Measurements from ENCODE around the gene METTL25.
"Not testable (repeated sequence)": the region's sequence is repeated elsewhere in the genome, so short reads cannot be mapped to it uniquely, and the experiment has no call there.

Gene METTL25, protein sequence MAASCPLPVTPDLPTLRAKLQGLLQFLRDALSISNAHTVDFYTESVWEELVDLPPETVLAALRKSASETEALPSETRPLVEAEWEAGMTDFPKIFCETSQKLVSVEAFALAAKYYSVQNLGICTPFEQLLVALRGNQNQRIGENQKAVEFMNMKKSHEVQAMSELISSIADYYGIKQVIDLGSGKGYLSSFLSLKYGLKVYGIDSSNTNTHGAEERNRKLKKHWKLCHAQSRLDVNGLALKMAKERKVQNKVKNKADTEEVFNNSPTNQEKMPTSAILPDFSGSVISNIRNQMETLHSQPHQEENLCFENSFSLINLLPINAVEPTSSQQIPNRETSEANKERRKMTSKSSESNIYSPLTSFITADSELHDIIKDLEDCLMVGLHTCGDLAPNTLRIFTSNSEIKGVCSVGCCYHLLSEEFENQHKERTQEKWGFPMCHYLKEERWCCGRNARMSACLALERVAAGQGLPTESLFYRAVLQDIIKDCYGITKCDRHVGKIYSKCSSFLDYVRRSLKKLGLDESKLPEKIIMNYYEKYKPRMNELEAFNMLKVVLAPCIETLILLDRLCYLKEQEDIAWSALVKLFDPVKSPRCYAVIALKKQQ

DNA sequence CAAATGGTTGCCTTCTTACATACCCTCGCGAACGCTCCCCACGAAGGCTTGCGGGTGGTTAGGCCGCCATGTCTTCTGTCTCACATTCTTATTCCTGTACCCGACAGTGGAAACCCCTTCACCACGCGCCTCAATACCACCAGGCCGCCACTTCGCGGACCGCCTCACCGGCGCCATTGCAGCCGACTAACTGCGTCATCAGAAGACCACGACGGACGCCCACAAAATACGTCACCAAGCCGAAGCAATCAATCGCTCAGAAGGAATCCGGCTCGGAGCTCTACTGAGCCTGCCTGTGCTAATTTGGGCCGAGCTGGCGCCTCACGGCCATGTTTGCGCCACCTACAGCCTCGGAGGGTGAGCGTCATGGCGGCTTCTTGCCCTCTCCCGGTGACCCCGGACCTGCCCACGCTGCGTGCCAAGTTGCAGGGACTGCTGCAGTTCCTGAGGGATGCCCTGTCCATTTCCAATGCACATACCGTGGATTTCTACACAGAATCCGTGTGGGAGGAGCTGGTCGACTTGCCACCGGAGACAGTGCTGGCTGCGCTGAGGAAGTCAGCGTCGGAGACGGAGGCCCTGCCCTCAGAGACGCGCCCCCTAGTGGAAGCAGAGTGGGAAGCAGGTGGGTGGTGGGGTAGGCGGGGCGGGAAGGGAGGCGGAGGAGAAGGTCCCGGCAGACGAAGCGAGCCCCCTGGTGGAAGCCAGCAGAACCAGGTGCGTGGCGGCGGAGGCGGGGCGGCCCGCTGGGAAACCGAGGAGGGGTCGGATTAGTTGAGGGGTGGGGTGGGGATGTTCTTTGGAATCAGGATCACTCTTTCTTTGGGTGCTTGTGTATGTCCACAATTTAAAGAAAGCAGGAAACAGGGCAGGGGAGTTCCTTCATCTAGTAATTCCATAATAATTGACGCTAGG lies at the start of gene METTL25, which contains the start of gene CCDC59:
Gene METTL25, plus strand, starts transcription at position 330 of the 915 bp plus-strand sequence. Its CDS starts 37 bp downstream, at position 367.
Gene CCDC59, minus strand, starts transcription at position 188 of the 915 bp plus-strand sequence. Its CDS starts 11 bp downstream, at position 177.
- peak; percentile 88 for DNase-seq

DNA sequence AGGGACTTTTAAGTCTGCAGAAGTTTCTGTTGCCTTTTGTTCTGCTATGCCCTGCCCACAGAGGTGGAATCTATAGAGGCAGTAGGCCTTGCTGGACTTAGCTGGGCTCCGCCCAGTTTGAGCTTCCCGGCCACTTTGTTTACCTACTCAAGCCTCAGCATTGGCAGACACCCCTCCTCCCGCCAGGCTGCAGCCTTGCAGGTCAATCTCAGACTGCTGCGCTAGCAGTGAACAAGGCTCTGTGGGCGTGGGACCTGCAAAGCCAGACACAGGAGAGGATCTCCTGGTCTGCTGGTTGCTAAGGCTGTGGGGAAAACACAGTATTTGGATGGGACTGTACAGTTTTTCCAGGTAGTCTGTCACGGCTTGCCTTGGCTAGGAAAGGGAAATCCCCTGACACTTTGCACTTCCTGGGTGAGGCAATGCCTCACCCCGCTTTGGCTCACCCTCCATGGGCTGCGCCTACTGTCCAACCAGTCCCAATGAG lies 43.9 kb upstream of the METTL25 start:
- no peak for DNase-seq

DNA sequence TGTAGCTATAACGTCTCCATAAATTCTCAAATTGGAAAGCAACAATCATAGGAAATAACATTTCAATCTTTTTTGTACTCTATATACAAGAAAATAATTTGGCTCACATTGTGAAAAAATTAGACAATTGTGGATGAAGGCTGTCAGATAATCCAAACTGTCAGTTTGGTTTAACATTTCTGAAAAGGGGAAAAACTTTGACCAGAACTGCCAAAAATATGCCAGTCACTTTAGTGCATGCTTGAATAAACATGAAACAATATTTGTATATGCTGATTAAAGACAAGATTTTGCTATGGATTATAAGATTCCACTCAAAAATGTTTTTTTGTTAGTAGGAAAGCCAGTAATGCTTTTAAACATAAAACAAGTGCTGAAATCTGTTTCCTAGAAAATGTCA lies 39.1 kb upstream of the METTL25 start:
- DNase-seq: no peak

DNA sequence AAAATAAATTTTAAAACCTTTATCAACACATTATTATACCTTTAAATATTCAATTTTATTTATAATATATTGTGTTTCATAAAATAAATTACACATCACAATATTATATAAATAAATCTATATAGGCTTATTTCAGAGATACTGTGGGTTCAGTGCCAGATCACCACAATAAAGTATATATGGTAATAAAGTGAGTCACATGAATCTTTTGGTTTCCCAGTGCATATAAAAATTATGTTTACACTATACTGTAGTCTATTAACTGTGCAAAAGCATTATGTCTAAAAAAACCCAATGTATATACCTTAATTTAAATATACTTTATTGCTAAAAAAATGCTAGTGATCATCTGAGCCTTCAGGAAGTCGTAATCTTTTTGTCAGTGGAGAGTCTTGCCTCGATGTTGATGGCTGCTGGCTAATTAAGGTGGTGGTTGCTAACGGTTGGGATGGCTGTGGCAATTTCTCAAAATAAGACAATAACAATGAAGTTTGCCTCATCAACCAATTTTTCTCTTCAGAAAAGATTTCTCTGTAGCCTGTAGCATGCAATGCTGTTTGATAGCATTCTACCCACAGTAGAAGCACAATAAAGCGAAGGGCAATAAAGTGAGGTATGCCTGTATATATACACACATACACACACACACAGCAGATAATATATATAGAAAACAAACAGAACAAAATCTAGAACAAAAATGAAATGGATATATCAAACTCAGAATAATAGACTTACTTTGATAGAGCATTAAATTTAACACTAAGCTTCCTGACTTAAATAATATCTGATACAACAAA lies 32.6 kb upstream of the METTL25 start:
- no peak for DNase-seq

DNA sequence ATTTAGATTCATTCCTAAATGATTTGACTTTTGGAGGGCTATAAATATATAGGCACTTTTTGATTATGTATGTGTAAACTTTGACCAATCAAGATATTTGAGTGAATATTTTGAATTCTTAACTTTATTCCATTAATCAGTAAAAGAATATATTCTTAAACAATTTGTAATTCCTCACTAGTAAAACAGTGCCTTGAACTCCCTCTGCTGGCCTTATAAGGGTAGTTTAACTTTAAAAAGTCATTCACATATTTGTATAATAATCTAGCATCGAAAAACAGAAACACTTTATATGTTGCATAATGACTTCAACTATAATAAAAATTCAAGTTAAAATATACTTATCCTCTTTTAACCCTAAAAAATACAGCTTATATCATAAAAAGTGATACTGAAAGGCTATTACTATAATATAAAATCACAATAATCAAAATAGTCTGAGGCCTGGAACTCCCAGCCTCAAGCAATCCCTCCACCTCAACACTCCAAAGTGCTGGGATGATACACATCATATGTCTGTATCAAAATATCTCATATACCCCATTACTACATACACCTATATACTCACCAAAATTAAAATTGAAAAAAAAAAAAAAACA lies 31.3 kb upstream of the METTL25 start:
- DNase-seq: no peak

DNA sequence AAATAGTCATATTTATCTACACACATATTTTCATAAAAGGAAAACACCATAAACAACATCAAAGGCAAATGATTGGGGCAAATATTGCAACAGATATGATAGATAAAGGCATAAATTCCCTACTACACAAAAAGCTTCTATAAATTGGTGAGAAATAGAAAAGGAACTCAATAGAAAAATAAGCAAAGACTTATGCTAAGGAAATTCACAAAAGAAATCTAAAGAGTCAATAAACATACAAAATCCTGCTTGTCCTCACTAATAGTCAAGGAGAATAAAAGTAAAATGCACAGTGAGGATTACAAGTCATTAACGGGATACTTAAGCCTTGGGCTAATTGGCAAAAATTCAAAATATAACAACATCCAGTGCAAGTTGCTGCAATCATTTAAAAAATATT lies 30.5 kb upstream of the METTL25 start:
- no peak for DNase-seq

DNA sequence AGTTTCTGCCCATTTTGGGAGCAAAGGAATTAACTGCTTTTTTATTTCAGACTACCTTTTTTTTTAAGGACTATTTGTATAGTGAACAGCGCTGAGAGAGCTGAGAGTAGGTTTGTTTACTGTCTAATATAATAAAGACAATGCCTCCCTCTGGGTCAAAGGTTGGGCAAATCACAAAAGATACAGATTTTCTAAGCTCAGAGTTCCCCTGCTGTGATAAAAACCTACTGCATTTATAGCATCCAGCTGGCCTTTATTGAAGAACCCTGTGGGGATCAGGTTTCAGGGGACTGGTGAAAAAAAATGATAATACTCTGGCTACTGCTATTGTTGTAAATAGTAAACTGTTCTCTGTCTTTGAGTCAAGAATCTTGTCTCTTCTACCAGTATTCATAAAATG lies 28.8 kb upstream of the METTL25 start:
- DNase-seq: no peak

DNA sequence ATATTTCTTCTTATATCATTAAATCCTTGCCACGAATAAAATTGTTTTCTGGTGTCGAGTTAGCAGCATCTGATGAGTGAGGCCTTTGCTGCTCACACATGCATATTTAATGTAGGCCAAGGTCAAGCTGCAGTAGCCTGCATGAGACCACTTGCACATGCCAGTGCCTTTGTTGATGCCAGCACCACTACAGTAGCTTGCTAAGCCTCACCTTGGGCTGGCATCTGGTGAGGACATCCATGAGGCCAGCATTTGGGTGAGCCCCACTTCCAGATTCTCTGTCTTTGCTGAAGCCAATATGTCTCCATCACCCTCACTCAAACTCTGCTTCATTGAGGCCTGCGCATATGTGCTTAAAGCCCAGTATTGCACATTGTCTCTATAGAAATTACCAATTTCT lies 8.2 kb upstream of the METTL25 start:
- no peak for DNase-seq

DNA sequence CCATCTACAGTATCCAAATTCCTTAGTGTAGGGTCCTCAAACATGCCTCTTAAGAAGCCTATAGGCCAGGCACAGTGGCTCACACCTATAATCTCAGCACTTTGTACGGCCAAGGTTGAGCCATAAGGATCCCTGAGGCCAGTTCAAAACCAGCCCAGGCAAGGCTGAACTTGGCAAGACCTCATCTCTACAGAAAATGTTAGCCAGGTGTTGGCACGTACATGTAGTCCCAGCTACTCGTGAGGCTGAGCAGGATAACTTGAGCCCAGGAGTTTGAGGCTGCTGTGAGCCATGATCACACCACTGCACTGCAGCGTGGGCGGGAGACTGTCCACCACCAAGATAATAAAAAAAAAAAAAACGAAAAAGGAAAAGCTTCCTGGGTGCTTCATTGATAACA lies 6.9 kb upstream of the METTL25 start:
- no peak for DNase-seq

DNA sequence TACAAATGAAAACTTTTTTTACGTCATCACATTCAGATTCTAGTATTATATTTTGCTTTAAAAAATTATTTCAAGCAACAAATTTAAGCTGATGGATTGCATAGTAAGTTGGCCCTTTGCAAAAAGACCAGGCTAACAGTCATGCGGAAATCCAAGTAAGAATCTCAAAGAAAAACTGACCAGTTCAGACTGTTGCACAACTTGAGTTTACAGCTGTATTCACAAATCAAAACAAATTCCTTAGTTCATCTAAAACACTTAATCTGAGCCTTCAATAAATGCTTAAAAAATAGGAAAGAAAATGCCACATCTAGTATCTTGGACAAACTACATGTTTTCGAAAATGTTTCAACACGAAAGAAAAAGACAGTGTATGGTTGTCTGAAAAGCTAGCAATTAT lies 989 bp upstream of the METTL25 start:
- DNase-seq: no peak

DNA sequence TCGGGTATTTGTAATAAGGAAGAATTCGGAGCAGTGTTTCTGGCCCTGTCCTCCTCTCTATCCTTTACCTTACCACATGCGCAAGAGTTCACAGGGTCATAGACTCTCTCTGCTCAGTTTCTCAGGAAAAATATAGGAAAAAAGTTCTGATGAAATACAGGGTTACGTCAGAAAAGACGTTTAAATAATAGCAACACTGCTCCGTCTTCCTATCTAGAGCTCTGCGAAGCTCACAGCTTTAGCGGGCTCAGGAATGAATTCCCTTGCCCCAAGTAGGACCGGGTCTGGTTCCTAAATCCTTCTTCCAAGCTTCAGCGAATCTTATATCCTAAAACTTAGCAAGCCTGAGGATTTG lies 507 bp upstream of the METTL25 start:
- DNase-seq: no peak

DNA sequence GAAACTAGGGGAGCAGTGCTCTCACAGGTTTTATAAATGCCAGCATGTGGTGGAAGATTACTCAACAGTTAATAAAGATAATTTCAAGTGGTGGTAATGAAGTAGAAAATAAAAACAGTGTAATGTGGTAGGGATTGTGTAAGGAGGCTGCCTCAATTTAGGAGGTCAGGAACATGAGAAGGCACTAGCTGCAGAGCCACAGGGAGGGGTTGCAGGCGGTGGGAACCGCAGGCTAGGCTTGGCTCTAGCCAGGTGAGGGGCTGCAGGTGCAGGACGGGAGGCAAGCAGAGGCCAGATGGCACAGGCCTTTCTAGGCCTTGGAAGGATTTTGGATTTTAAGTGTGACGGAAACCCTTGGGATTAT lies 768 bp downstream of the METTL25 start:
- no peak for DNase-seq

DNA sequence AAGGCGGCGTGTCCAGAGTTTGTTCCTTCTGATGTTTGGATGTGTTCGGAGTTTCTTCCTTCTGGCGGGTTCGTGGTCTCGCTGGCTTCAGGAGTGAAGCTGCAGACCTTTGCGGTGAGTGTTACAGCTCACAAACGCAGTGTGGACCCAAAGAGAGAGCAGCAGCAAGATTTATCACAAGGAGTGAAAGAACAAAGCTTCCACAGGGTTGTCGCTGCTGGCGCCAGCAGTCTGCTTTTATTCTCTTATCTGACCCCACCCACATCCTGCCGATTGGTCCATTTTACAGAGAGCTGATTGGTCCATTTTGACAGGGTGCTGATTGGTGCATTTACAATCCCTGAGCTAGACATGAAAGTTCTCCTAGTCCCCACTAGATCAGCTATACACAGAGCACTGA lies 2.5 kb downstream of the METTL25 start:
- DNase-seq: not testable (repeated sequence)

DNA sequence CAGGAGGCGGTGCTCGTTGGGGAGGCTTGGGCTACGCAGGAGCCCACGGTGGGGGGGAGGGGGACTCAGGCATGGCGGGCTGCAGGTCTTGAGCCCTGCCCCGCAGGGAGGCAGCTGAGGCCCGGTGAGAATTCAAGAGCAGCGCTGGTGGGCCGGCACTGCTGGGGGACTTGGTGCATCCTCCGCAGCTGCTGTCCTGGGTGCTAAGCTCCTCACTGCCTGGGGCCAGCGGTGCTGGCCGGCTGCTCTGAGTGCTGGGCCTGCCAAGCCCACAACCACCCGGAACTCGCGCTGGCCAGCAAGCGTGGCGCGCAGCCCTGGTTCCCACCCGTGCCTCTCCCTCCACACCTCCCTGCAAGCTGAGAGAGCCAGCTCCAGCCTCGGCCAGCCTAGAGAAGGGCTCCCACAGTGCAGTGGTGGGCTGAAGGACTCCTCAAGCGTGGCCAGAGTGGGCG lies 3.2 kb downstream of the METTL25 start:
- DNase-seq: no peak

DNA sequence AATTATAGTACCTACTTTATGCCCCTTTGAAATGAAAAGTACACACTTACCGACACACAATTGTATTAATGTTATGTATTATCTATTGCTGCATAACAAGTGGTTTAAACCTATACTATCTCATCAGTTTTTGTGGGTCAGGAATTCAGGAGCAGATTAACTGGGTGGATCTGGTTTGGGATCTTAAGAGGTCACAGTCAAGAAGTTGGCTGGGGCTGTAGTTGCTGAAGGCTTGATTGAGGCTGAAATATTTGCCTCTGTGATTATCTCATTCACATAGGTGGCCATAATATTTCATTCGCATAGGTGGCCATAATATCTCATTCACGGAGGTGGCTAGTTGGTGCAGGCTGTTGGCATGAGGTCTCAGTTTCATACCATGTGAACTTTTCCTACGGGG lies 5.7 kb downstream of the METTL25 start:
- DNase-seq: no peak

DNA sequence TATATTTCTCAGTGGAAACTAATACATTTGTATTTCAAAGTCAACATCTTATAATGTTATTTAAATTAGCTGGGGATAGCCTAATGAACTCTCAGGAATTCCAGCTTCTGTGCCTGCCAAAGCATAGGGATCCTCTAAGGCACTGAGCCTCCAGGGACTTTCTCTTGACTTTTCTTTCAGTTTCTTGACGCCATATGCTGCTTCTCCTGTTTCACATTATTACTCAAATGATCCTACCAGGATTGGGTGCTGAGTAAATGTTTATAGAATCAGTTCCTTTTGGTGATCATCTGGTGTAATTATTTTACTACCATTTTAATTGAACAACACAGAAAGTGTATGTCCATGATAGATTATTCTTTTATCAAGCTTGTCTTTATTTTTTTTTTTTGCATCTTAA lies 7.9 kb downstream of the METTL25 start:
- no peak for DNase-seq

DNA sequence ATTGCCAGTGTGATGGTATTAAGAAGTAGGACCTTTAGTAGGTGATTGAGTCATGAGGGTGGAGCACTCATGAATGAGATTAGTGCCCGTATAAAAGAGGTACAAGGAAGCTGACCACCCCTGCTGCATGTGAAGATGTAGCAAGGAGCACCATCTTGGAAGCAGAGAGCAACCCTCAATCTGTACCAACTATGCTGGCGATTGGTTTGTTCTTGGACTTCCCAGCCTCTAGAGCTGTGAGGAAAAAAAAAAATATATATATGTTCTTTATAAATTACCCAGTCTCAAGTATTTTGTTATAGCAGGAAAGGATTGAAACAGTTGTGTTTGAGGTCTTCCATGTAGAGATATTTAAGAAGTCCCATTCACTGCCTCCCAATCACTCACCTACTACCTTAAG lies 16.9 kb downstream of the METTL25 start:
- DNase-seq: no peak

DNA sequence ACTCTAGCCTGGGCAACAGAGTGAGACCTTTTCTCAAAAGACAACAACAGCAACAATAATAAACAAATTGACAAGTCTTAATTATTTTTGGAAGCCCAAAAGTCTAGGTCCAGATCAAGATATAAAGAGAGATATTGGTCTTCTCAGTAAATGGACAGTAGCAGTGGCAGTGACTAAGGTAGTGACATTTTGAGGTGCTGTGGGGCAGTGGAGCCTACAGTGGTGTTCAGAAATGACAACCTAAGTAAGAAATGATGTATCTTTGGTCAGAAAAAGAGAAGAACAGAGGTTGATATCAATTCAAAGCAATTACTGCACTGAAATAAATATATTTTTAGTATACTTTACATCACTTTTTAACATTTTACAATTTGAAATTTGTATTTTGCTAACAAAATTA lies 20.7 kb downstream of the METTL25 start:
- no peak for DNase-seq

DNA sequence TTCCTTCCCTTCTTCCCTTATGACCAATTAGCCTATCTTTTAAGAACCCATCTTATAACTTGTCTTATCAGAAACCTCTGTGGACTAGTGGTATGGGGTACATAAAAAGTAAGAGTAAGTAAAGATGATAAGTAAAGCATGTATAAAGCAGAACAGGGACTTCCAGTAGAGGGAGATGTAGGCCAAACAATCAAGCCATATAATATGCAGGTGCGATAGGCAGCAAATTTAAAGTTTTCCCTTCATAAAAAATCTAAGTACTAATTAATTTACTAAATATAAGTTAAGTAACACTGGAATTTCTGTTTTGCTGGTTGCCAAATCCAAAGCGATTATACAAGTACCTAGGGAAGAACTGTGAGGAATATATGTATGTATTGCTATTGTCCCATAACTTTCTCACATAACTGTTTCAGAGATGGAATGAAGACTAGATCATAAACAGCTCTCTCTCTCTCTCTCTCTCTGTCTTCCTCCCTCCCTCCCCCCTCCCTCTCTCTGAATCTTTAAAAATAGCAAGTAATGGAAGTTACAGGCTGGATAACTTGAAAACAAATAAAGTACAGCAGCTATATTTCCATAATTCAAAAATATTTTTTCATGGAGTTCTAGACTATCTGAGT lies 25.7 kb downstream of the METTL25 start:
- no peak for DNase-seq

DNA sequence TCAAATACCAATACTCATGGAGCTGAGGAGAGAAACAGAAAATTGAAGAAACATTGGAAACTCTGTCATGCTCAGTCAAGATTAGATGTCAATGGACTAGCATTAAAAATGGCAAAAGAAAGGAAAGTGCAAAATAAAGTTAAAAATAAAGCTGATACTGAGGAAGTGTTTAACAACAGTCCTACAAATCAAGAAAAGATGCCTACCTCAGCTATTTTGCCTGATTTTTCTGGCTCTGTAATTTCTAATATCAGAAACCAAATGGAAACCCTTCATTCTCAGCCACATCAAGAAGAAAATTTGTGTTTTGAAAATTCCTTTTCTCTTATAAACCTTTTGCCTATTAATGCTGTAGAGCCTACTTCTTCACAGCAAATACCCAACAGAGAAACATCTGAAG lies 40.5 kb downstream of the METTL25 start:
- no peak for DNase-seq

DNA sequence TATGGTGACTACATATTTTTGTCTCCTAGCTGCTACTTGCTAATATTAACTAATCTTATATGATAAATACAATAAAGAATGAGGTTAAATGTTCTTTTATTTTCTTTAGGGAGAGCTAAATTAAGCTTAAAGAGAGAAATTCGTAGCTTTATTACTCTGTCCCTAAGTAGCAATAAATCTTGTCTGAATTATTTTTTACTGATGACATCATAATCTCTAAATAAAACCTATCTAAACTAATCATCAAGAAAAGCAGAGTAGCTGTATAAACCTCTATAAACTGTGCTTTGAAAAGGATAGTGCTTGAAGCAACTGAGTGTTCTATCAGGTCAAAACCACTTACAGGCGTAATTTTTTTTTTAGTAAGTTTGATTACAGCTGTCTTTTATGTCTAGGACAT lies 42.5 kb downstream of the METTL25 start:
- DNase-seq: no peak

DNA sequence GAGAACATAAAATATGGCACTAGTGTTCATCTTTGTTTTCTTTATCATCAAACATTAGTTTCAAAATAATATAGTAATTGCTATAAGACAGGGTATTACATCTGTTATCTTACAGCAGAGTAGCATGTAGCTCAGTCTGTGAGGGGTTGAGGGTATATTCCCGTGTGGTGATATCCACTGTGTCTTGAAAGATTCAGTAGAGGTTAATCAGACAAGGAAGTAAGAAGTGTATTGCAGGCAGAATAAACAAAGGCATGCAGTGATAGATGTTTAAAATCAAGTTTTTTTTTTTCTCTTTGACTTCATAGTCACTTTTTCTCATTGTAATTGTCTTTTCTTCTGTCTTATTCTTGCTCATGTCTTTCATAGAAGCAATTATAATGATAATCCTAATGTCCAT lies 48.3 kb downstream of the METTL25 start:
- no peak for DNase-seq
